Measurements from ENCODE around the gene CXCL11.

- TF ChIP-seq CTCF (IDR thresholded peaks at IDR 0.05) (no peak), EZH2 (IDR thresholded peaks at IDR 0.05; ENCODE audit: borderline replicate concordance, insufficient read depth, low read depth, low read length, poor library complexity, severe bottlenecking) (no peak)
Observed at GRCh38 chr4:76061982-76062381, 26.1 kb upstream of the CXCL11 start.

Data from B cell (primary cell).